COLO829 (cell line): Measurements from ENCODE around the gene OR10D3.
A peak's percentile ranks its signal among the peaks of the same experiment; 100 is the strongest.
"Not testable (repeated sequence)": the region's sequence is repeated elsewhere in the genome, so short reads cannot be mapped to it uniquely, and the experiment has no call there.

Experiments
- DNase-seq: peaks from one replicate; pipeline ENCODE4 v3.0.0; 2012; ENCODE audit warnings: low spot score

Gene OR10D3, protein sequence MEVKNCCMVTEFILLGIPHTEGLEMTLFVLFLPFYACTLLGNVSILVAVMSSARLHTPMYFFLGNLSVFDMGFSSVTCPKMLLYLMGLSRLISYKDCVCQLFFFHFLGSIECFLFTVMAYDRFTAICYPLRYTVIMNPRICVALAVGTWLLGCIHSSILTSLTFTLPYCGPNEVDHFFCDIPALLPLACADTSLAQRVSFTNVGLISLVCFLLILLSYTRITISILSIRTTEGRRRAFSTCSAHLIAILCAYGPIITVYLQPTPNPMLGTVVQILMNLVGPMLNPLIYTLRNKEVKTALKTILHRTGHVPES

DNA sequence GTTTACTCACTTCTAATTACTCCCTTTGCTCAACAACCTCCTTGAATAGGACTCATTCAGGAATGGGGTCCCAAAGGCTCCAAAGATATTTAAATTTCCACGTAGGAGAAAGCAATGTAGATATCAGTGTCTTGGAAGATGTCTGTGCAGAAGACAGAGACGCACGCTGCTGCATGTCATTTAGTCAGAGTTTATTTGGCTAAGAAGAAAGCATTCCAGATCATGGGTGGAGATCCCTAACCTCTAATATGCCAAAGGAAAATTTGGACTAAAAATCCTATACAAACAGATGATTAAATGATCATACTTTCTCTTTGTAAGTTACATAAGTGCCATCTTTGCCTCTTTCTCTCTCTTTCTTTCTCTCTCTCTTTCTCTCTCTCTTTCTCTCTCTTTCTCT lies at the start of gene OR10D3:
Gene OR10D3 (plus strand): TSS at position 278 of the 400 bp plus-strand sequence. CDS start 1,925 bp downstream, outside the sequence.
- no peak for DNase-seq

DNA sequence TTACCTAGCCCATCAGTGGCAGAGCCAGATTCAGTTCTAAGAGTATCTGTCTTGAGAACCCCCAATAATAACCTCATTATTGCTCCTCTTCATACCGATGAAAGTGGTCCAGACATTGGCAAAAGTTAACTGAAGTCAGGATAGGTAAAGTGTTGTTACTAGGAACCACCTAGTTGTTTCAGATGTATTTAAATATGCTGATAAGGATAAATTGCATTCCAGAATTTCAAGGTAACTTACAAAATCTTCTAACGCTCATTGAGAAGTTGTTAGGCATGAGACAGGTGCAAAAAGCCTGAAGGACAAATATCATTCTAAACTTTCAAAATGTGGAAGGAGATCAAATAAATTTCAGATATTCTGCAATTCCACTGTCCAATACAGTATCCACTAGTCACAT lies 40.1 kb upstream of the OR10D3 start:
- DNase-seq, result no peak

DNA sequence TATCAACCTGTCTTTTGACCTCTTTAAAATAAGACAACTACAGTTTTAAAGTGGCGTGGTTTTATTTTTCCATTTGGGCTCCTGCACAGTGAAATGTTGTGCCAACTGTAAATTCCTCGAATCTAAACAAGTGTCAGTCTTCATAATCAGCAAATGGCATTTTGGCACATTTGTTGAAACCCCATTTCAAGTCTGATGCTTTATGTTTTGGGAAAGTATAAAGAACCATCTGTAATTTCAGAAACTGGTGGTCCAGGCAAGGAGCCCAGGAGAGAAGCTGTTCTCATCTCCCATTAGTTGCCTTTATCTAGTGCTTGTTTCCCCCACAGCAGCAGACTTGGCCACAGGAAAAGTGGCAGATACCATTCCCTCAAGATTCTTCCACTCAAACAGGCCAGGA lies 35.2 kb upstream of the OR10D3 start:
- no peak for DNase-seq

DNA sequence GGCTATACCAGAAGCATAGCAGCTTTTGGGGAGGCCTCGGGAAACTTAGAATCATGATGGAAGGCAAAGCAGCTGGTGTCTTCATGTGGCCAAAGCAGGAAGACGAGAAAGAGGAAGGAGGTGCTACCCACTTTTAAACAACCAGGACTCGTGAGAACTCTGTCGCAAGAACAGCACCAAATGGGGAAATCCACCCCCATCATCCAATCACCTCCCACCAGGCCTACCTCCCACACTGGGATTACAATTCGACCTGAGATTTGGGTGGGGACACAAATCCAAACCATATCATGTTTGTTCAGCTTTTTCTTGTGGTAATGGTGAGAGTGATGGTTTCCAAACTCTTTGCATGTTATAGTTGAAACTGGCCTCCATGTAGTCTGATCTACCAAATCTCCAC lies 32.5 kb upstream of the OR10D3 start:
- no peak for DNase-seq

DNA sequence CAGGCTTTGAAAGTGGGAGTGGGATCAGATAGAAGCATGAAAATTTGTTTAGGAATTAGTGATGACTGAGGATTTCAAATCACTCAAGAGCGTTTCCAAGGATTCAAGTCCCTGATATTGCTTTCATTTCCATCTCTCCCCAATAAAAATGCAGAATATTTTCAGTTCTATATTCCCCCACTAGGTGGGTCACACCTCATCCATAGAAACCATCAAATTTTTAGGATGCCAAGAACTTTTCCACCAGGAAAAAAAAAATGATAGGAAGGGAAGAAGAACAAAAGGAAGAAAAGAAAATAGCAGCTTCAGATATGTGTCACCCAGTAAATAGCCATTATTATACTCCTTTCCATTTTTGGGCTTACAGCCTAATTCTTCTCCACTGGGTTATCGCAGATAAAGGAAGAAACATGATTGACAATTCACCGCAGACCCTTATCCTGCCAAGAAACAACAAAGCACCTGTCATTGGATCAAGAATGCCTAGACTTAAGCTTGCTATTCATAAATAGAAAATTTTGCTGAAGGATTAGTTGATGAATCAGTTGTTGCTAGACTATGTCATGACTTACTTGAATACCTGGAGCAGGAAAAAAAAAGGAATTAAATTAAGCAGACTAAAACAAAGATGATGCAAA lies 30.3 kb upstream of the OR10D3 start:
- no peak for DNase-seq

DNA sequence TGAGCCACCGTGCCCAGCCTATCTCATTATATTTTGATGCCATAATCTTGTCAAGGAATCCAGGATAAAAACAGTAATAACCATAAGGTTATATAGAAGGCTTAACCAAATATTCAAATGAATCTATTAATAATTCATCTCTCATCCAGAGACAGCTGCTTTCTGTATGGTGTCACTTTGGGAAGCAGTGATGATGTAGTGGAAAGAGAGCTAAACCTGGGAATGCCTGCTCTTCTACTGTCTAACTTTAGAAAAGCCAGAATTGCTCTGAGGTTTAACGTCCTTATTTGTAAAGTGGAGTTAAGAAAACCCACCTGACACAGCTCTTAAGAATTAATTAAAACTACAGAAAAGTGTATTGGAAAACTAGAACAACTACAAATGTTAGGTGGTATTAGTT lies 29.3 kb upstream of the OR10D3 start:
- no peak for DNase-seq

DNA sequence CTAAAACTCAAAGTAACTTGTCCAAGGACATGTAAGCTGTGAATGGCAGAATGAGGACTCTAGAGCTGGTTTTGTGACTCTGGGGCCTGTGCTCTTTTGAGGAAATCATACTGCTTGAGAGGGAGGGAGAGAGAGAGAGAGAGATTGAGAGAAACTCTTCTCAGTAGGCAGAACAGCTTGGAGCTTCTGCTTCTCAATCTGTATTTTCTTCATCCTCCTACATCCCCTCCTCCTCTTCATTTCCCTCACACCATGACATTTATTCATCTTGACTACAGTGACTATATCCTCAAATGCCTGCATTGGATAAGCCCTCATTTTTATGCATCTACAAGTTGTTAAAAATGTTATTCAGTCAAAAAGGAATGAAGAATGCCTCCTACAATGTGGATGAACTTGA lies 23.7 kb upstream of the OR10D3 start:
- no peak for DNase-seq

DNA sequence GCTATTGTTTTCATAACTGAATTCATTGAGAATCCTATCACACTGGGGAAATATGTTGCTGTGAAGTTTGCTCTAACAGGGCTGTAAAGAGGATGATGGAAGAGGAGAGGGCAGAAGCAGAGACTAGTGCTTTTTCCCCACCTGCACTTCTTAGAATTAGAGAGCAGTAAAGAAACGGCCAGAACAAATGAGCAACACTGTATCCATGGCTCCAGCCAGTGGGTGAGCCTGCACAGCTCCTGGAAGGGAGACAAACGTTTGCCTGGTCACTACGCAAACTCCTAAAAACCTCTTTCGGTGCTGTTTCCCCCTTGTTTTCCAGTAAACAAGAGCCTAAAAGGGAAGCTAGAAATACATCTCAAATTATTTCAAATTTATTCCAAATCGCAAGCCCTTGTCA lies 22.2 kb upstream of the OR10D3 start:
- no peak for DNase-seq

DNA sequence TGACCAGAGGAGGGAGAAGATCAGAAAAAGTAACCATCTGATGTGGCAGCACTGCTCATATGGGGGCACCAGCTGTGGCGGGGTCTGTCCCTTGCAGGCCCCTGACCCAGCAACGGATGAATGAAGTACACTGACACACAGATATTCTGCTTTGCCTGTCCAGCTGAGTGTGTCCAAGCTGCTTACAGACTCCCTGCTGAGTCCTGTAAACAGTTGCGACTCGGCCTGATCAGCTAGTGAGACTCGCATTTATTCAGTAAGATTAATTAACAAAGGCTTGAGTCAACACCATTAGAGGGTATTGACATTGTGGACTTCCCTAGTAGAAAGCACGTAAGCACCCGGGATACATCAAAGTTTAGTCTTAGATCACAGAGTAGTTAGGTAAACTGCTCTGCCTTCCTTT lies 15.3 kb upstream of the OR10D3 start:
- DNase-seq, result no peak

DNA sequence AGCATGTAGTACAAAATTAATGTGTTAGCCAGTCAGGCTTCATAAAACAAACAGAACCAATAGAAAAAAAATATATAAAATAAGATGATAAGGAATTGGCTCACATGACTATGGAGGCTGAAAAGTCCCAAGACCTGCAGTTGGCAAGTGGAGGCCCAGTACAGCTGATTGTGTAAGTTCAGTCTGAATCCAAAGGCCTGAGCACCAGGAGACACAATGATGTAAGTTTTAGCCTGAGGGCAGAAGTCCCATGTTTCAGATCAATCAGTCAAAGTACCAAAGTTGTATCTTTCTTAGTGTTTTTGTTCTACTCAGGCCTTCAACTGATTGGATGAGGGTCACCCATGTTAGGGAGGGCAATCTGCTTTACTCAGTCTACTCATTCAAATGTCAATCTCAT lies 14.3 kb upstream of the OR10D3 start:
- no peak for DNase-seq

DNA sequence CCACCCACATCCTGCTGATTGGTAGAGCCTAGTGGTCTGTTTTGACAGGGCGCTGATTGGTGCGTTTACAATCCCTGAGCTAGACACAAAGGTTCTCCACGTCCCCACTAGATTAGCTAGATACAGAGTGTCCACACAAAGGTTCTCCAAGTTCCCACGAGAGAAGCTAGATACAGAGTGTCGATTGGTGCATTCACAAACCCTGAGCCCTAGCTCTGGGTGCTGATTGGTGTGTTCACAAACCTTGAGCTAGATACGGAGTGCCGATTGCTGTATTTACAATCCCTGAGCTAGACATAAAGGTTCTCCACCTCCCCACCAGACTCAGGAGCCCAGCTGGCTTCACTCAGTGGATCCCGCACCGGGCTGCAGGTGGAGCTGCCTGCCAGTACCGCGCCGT lies 12.8 kb upstream of the OR10D3 start:
- DNase-seq, result not testable (repeated sequence)

DNA sequence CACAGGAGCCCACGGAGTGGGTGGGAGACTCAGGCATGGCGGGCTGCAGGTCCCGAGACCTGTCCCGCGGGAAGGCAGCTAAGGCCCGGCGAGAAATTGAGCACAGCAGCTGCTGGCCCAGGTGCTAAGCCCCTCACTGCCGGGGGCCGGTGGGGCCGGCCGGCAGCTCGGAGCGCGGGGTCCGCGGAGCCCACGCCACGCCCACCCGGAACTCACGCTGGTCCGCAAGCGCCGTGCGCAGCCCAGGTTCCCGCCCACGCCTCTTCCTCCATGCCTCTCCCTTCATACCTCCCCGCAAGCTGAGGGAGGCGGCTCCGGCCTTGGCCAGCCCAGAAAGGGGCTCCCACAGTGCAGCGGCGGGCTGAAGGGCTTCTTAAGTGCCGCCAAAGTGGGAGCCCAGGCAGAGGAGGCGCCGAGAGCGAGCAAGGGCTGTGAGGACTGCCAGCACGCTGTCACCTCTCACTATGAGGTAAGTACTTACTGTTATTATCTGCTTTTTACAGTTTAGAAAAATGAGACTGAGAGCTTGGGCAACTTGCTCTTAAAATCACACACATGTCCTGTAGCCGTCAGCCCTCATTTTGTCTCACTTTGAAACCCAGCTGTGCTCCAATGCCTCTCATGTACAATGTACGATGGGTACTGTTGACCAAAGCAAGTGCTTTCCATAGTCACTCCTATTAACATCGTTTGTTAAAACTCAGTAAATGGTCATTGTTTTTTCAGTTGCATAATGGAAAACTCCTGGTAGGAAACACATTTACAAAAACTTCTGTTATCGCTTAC lies 12.2 kb upstream of the OR10D3 start:
- DNase-seq, result no peak

DNA sequence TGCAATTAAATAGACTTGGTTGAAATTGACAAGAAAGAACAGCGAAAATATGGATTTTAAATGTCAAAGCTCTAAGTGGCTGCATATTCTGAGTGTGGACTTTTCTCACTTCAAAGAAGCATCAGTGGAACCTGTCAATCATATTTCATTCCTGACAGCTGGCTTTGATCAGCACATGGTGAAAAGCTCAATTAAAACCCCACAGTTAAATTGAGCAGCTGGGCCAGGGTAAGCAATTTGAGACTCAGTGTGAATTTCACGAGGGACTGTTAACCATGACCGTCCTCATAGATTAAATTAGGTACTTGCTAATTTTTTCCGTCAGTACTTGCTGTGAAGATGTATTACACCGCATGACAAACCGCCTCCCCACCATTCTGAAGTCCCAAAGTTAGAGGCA lies 11.0 kb upstream of the OR10D3 start:
- no peak for DNase-seq

DNA sequence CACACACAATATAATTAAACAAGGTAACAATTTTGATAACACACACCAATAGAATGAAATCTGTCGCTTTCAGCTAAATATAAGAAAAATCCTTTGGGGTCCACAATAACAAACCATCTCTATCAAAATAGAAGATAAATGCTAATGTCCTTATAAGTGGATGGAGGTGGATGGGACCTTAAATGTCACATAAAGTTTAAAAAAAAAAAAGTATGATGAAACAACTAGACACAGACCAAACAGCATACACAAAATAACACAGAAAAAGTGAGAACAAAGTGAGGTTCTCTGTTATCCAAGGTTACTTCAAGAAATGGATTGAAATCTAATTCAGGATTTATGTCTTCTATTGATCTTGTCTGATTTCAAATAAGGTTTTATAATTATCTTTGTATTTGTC lies 10.5 kb upstream of the OR10D3 start:
- DNase-seq, result no peak

DNA sequence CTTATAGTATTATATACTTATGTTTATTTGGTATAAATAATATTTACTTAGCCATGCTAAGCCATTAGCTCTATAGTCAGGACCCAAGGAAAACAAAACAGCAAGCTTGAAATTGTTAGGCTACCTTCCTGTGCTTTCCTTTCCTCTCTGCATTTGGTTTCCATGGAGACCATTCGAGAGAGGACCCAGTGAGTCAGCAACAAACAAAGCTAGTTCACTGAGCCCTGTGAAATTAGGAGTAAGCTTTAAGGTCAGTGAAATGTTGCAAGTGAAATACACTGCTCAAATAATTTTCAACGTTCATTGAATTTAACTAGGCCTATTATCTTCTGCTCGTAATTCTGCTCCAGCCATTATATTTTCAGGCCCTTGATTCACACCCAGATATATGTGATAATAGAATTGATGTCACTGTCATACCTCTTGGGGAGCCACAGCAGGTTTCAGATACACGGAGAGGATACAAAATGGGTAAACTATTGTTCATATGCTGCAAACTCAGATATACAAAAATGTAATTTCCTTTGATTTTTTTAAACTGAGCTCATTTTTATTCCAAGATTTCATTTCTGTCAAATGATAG lies 9.1 kb upstream of the OR10D3 start:
- peak; percentile 10 for DNase-seq

DNA sequence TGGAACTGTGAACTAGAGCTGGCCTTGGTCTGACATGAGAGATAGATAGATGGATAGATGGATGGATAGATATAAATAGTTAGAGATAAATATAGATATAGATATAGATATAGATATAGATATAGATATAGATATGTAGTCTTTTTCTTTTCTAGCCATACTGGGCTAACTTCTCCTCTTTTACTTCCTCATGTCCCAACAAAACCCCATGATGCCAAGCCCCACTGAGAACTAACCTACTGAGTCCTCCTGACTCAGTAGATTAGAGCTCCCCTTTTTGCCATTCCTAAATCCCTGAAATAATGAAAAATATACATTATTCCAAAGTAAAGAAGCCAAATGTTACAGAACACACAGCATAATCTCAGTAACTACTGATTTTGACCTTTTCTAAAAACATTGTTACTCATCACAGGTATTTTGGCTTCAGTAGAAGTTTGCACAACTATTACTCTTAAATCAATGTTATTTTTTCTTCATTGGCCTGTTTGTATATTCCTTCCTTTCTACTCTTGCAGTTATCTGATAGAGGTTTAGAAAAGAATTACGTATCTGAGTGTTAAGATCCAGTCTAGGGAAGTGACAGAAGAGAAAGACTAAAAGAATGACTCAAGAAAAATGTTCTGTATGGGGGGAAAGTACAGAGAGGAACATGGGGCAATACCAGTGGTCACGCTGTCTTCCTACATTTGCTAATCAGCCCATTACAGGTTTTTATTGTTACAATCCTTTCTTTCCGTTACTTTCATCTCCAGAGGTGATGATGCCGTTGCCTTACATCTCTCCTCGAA lies 6.0 kb upstream of the OR10D3 start:
- DNase-seq, result no peak

DNA sequence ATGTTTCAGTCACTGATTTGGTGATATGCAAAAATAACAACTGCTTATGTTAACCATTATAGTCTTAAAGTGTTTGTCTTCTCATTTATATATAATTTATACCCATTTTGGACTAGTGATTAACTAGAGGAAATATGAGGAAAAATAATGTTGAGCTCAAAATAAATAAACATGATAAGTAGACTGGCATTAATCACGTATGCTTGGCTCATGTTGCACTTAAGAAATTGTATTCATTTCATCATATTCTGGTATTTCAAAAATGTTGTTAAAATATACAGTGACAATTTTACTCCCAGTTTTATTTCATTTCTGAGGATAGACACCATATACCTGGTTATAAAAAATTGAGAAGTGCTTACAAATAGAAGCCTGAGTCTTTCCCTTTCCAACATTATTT lies 3.8 kb upstream of the OR10D3 start:
- DNase-seq, result no peak

DNA sequence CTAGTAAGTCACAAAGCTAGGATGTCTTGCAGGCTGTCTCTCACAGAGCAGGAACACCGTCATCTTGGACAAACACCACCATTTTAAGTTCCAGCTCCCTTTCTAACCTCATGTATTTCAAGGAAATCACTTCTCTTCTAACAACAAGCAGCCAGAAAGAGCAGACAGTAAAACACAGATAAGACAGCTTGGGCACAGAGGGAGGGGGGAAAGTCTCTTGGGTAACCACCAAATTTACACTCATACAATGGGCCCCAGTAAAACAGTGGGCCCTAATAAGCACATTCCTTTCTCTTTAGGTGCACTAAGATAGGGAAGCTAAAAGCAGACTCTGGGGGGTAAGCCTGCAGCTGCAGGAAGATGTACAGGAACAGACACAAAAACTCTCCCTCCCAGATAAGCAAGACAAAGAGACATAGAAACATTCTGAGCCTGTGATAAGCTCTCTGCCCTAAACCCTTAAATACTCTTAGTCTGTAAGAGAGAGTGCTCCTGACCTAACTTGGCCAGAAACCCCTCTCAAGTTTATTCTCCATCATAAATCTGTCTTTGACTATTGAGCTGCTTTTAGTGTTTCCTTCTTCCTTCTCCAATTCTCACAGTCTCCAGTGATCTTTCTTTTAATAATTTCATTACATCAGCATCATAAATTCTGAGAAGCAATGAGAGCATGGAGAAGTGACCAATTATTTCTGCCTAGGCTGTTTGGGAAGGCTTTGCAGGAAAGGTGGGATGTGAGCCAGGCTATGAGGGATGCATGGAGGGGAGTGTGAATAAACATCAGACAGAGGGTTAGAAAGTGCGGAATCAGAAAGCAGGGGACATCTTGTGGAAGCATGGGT lies 7.4 kb downstream of the OR10D3 start:
- DNase-seq, result no peak

DNA sequence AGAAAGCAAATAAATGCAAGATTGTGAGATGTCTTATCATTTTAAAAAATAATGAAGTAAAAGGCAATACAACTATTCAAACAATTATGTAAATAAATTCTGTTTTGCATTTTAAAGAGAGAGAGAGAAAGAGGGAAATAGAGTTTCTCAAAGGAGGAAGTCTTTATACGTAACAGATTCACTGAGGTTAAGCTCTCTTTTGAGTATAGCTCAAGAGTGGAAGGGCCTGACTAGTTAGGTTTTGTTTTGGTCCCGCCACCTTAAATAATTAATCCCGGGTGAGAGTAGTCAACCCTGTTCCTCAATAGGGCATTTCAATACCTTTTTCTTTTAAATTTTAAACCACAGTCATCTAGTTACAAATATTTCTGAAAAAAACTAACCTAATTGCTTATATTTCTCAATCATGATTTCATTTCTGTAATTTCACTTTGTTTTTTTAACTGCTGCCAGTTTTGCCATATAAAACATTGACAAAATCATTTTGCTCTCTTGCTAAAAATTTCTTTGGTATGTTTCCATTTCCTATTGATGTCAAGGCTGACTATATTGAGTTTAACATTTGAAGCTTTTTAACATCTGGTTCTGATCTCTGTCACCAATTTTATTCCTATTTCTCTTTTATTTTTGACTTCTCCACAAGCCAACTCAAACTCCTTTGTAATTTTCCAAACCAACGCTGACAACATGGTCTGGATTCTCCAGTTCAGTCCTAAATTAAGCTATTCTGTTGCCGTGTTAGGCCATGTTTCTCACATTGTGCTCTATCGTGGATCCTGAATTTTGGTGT lies 10.3 kb downstream of the OR10D3 start:
- DNase-seq, result no peak
